Stimulated activated CD4-positive, alpha-beta T cell treated with anti-CD3 and anti-CD28 coated beads, Interleukin-1b, Interleukin-23, amount 100 ng/mL, for 48 hours (primary cell): ENCODE results near the gene DBN1.

Experiments used
- DNase-seq: peaks from one replicate; pipeline ENCODE4 v3.0.0-alpha.2; 2020

Gene DBN1

GRCh38 chr5:177440990-177441780 is 32.2 kb downstream of the DBN1 start:
- peak; percentile 3 for DNase-seq

- peak; percentile 56 for DNase-seq
Measured at GRCh38 chr5:177440211-177440989, 33.0 kb downstream of the DBN1 start.

GRCh38 chr5:177439518-177440053 is 33.8 kb downstream of the DBN1 start:
- DNase-seq: no peak

GRCh38 chr5:177438468-177438867 is 35.0 kb downstream of the DBN1 start:
- peak; percentile 3 for DNase-seq

GRCh38 chr5:177437623-177438022 is 35.8 kb downstream of the DBN1 start:
- no peak for DNase-seq

GRCh38 chr5:177435847-177436536 is 37.4 kb downstream of the DBN1 start:
- peak; percentile 2 for DNase-seq

- DNase-seq: peak; percentile 1
Measured at GRCh38 chr5:177434942-177435738, 38.3 kb downstream of the DBN1 start.

- DNase-seq: peak; percentile 82
Measured at GRCh38 chr5:177434437-177434836, 39.0 kb downstream of the DBN1 start.

- DNase-seq: peak; percentile 11
Measured at GRCh38 chr5:177433658-177434217, 39.7 kb downstream of the DBN1 start.

- no peak for DNase-seq
Measured at GRCh38 chr5:177432839-177433657, 40.4 kb downstream of the DBN1 start.

GRCh38 chr5:177432143-177432838 is 41.1 kb downstream of the DBN1 start:
- DNase-seq: peak; percentile 66

- peak; percentile 85 for DNase-seq
Measured at GRCh38 chr5:177431317-177432142, 41.9 kb downstream of the DBN1 start.

- no peak for DNase-seq
Measured at GRCh38 chr5:177430972-177431316, 42.5 kb downstream of the DBN1 start.

GRCh38 chr5:177430140-177430951 is 43.1 kb downstream of the DBN1 start:
- no peak for DNase-seq

GRCh38 chr5:177429248-177430040 is 44.0 kb downstream of the DBN1 start:
- DNase-seq: peak; percentile 95

GRCh38 chr5:177428574-177429217 is 44.7 kb downstream of the DBN1 start:
- no peak for DNase-seq

- peak; percentile 61 for DNase-seq
Measured at GRCh38 chr5:177427919-177428573, 45.4 kb downstream of the DBN1 start.
